NCI-H2029 treated with DMSO at 0.1 percent for 48 hours (cell line): Measurements from ENCODE around the gene ATOH8.
A peak's percentile ranks its signal among the peaks of the same experiment; 100 is the strongest.

Experiments used
- DNase-seq: peaks from one replicate; lab custom pipeline; 2025; lab: John Stamatoyannopoulos, UW

The ATOH8 gene

GRCh38 chr2:85770786-85771409, 17.1 kb downstream of the ATOH8 start:
- DNase-seq, result no peak

GRCh38 chr2:85771486-85771885, 17.7 kb downstream of the ATOH8 start:
- DNase-seq, result no peak

GRCh38 chr2:85772019-85772745, 18.4 kb downstream of the ATOH8 start:
- DNase-seq, result peak; percentile 92

DNA sequence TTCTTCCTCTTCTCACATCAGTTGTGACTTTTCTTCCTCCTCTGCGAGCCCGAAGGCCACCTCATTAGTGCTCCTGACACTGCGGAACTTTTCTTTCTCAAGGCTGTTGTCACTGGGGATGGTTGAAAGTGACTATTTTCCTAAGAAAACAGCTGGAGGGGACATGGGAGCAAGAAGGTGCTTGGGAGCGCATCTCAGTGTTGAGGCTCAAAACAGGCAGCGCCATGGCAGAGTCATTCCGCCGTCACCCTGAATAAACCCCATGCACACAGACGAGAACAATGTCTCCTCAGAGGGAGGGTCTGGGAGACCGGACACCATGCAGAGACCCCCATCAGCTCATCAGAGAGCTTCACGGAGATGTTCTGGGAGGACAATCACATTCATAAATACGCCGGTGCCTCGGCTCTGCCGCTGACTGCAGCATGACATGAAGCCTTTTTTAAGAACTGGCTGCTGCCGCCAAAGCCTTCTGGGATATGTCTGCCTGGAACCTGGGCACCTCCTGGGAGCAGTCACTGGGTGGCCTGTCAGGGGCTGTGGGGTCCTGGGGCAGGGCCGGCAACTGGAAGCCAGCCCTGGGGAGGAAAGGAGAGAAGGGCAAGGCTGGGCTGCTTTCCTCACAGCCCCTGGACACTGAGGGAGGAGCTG, 19.2 kb downstream of the ATOH8 start:
- DNase-seq, result no peak

- DNase-seq, result no peak
Measured at GRCh38 chr2:85773692-85774091, 19.9 kb downstream of the ATOH8 start.

GRCh38 chr2:85774126-85774978, 20.6 kb downstream of the ATOH8 start:
- no peak for DNase-seq

DNA sequence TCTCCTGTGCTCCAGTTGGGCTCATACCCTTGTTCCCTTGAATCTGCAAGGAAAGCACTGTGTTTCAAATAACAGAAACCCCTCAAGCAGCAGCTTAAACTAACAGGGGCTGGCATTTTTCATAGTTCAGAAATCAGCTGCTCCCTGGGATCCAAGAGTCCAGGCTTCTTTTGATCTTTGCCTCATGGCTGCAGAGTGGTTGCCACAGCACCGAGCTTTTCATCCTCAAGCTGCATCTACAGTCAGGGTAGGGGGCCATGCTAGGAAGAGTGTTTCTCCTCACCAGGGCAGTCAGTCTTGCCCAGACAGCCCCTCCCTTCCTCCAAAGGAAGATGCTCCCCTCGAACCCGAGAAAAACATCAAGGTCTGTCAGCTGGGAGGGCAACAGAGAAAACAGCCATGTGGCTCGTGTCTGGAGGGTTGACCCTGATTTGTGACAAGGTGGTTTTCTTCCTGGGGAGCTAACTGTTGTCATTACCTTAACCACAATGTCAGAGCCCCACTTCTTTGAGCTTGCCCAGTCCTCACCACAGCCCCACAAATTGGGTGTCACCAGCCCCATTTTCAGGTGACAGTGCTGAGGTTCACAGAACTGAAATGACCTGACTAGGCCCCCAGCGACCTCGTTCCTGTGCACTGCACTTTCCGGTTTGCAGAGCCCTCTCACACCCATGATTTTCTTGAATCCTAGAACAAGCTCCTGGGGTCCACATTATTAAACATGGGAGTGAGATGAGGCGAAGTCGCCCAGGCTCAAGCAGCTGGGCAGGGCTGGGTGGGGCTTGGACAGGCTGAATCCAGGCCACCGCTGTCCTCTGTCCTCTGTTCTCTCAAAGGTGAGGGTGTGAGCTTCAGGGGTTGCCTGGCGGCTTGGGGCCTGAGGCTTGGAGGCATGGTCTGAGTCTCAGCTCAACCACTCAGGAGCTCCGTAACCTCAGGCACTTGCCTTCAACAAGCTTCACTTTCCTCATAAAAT, 21.9 kb downstream of the ATOH8 start:
- DNase-seq, result no peak

- DNase-seq, result no peak
Measured at GRCh38 chr2:85776672-85777071, 22.9 kb downstream of the ATOH8 start.

- no peak for DNase-seq
Measured at GRCh38 chr2:85777441-85777861, 23.7 kb downstream of the ATOH8 start.

- no peak for DNase-seq
Measured at GRCh38 chr2:85778646-85779379, 25.0 kb downstream of the ATOH8 start.

DNA sequence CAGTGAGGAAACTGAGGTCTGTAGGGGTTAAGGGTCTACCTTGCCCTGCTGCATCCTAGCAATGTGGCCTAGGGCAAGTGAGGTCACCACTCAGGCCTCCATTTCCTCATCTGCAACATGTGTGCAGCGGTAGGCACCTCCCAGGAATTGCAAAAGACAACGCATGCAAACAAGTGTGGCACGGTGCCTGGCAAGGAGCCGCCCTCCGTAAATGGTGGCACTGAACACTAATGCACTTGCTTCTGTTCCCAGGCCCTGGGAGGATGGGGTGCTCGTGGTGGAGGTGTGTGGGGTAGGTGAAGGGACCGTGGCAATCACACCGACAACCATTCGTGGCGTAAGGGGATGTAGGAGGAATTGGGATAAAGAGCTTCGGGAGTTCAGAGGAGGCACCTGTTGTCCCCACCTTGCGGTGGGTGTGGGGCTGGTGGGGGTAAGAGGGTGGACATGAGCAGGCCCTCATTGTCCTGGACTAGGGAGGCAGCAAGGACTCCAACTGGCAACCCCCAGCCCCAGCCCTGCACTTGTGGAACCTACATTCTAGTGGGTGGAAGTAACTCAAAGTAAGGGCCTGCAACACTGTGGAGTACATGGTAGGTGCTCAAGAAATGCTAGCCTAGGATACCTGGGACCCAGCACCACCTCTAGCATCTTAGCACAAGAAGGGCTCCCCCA, 26.0 kb downstream of the ATOH8 start:
- no peak for DNase-seq

GRCh38 chr2:85780316-85781012, 26.7 kb downstream of the ATOH8 start:
- DNase-seq, result no peak

GRCh38 chr2:85781013-85781332, 27.2 kb downstream of the ATOH8 start:
- no peak for DNase-seq

- no peak for DNase-seq
Measured at GRCh38 chr2:85783796-85784195, 30.0 kb downstream of the ATOH8 start.

- DNase-seq, result no peak
Measured at GRCh38 chr2:85784474-85784986, 30.7 kb downstream of the ATOH8 start.

- peak; percentile 16 for DNase-seq
Measured at GRCh38 chr2:85785027-85785822, 31.4 kb downstream of the ATOH8 start.

GRCh38 chr2:85785871-85786270, 32.1 kb downstream of the ATOH8 start:
- no peak for DNase-seq

DNA sequence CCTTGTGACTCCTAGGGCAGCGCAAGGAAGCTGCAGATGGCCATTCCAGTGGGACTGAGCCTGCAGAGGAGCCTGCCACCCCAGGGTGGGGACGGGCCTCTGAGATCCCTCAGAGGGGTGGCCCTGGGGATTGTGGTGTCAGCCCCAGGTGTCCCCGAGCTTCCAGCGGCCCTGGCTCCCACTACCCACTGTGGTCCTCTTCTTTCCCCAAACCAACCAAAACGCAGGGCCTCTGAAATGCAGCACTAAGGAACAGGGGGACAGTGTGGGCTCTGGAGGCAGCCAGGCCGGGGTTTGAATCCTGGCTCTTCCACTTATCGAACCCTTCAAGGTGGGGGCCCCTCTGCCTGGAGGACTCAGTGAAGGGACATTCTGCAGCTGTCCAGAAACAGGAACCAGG, 32.7 kb downstream of the ATOH8 start:
- no peak for DNase-seq
